Activated naive CD4-positive, alpha-beta T cell treated with anti-CD3 and anti-CD28 coated beads, Interleukin-2, amount 10 ng/mL, durations not matched to agents 7 days and 5 days (primary cell): ENCODE data around the gene CEP170.
"Not testable (repeated sequence)": the region's sequence is repeated elsewhere in the genome, so short reads cannot be mapped to it uniquely, and the experiment has no call there.

Source experiments
- CTCF ChIA-PET: fragments of 350-600 bp; sonication (Branson Sonifier 250); formaldehyde crosslinking; loops from one replicate; lab custom pipeline; 2021; ENCODE audit warnings: antibody characterized with exemption; lab: Charles Lee
- DNase-seq: peaks from one replicate; pipeline ENCODE4 v3.0.0-alpha.2; 2020
- H3K27ac Mint-ChIP-seq: one replicate; pipeline ENCODE4 v1.8.0; 2021; ENCODE audit warnings: mild to moderate bottlenecking, moderate library complexity, mixed read lengths
- H3K27me3 Mint-ChIP-seq: one replicate; pipeline ENCODE4 v1.8.0; 2021; ENCODE audit warnings: mild to moderate bottlenecking, mixed read lengths
- H3K36me3 Mint-ChIP-seq: one replicate; pipeline ENCODE4 v1.8.0; 2021; ENCODE audit warnings: mixed read lengths
- H3K4me1 Mint-ChIP-seq: one replicate; pipeline ENCODE4 v1.8.0; 2021; ENCODE audit warnings: mixed read lengths
- H3K4me3 Mint-ChIP-seq: one replicate; pipeline ENCODE4 v1.8.0; 2021; ENCODE audit warnings: mild to moderate bottlenecking, moderate library complexity, mixed read lengths
- H3K9me3 Mint-ChIP-seq: one replicate; pipeline ENCODE4 v1.8.0; 2021; ENCODE audit warnings: mixed read lengths

CEP170 gene

DNA sequence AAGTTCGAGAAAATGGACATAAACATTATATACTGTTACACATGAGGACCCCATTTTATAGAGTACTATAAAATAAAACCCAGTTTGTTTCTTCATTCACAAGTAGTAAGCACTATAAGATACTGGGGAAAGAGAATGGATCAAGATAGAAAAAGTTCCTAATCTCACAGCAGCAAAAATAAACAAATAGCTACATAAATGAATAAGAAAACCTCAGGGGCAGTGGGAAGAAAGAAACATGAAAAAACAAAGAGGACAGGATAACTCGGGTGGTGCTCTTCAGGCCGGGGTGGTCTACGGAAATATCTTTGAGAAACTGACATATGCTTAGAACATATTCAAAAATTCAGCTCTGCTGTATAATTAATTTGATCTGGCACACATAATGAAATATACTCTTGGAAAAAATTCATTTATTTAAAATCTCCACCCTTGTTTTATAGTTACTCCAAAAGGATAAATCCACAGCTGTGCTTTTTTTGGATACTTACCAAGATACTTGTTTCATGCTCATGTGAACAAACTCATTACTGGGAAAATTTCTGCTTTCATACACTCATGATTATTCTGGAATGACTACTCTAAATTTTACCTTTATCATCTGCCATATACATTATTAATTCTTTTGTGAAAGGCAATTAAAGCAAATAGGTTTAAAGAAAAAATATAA, 20.0 kb downstream of the CEP170 start:
- no peak for DNase-seq
- no peaks in the 10 kb centered on the region for H3K4me1 Mint-ChIP-seq
- H3K27ac Mint-ChIP-seq = no peak overlapping the region
- CTCF ChIA-PET = no interaction called here
- peaks cover 30% of the 10 kb centered on the region for H3K36me3 Mint-ChIP-seq
- H3K9me3 Mint-ChIP-seq = peaks cover 21% of the 10 kb centered on the region
- no peak overlapping the region for H3K4me3 Mint-ChIP-seq
- no peaks in the 10 kb centered on the region for H3K27me3 Mint-ChIP-seq

- Mint-ChIP-seq H3K4me3 (no peak overlapping the region), H3K4me1 (peaks cover 3% of the 10 kb centered on the region), H3K27ac (no peak overlapping the region), H3K36me3 (peaks cover 37% of the 10 kb centered on the region), H3K27me3 (no peaks in the 10 kb centered on the region), H3K9me3 (peaks cover 29% of the 10 kb centered on the region)
- CTCF ChIA-PET = no interaction called here
- DNase-seq = no peak
Measured at GRCh38 chr1:243233908-243234307, 21.2 kb downstream of the CEP170 start.

GRCh38 chr1:243230914-243231313, 24.2 kb downstream of the CEP170 start:
- Mint-ChIP-seq H3K27me3 (no peaks in the 10 kb centered on the region), H3K36me3 (peaks cover 30% of the 10 kb centered on the region), H3K4me1 (peaks cover 3% of the 10 kb centered on the region), H3K9me3 (peaks cover 28% of the 10 kb centered on the region), H3K27ac (no peak overlapping the region), H3K4me3 (no peak overlapping the region)
- DNase-seq = no peak
- CTCF ChIA-PET = no interaction called here

- H3K36me3 Mint-ChIP-seq = peaks cover 30% of the 10 kb centered on the region
Measured at GRCh38 chr1:243229526-243229925, 25.6 kb downstream of the CEP170 start.

GRCh38 chr1:243227622-243228021, 27.5 kb downstream of the CEP170 start:
- CTCF ChIA-PET = no interaction called here
- Mint-ChIP-seq H3K4me1 (peaks cover 3% of the 10 kb centered on the region), H3K27ac (no peak overlapping the region), H3K9me3 (peaks cover 23% of the 10 kb centered on the region), H3K4me3 (no peak overlapping the region), H3K27me3 (no peaks in the 10 kb centered on the region), H3K36me3 (peaks cover 37% of the 10 kb centered on the region)
- no peak for DNase-seq

More at GRCh38 chr1:243229526-243229925, 25.6 kb downstream of the CEP170 start:
- Mint-ChIP-seq H3K4me3 (no peak overlapping the region), H3K27me3 (no peaks in the 10 kb centered on the region), H3K9me3 (peaks cover 26% of the 10 kb centered on the region), H3K4me1 (peaks cover 3% of the 10 kb centered on the region), H3K27ac (no peak overlapping the region)
- DNase-seq = no peak
- CTCF ChIA-PET = no interaction called here

DNA sequence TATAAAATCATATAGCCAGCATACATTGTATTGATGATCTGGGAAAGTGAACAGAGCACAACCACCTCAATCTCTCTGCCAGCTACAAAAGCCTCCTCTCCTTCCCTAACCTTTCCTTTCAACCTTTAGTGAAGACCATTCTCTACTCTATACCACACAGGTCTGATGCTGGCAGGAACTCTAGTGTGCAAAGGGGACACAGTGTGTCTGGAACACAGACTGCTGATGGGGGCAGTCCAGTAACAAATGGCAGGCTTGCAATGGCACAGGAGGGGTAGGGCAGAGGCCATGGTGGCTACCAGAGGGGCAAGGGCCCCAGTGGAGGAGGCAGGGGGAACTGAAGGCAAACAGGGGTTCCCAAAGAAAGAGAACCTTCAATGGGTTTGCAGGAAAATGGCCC, 37.0 kb downstream of the CEP170 start:
- DNase-seq = no peak
- Mint-ChIP-seq H3K9me3 (peaks cover 2% of the 10 kb centered on the region), H3K27ac (no peak overlapping the region), H3K27me3 (no peaks in the 10 kb centered on the region), H3K4me1 (no peaks in the 10 kb centered on the region), H3K36me3 (peaks cover 33% of the 10 kb centered on the region), H3K4me3 (no peak overlapping the region)
- CTCF ChIA-PET = no interaction called here

DNA sequence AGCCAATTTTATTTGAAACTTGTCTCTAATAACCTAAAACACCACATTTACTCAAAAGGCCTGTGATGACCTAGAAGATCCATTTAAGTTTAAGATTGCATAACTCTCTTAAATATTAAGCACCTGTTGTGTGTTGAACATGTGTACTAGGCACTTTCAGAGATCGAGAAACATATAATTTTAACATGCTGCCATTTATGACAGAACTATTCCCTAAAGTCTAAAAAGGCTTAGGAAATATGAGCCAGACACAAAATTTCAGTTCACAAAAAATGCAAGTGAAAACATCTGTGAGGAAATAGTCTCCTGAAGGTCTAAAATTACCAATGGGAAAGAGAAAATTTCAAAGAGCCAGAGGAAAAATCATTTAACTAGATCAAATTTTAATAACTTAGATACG, 37.7 kb downstream of the CEP170 start:
- Mint-ChIP-seq H3K4me3 (no peak overlapping the region), H3K4me1 (no peaks in the 10 kb centered on the region), H3K9me3 (peaks cover 2% of the 10 kb centered on the region), H3K36me3 (peaks cover 28% of the 10 kb centered on the region), H3K27ac (no peak overlapping the region), H3K27me3 (no peaks in the 10 kb centered on the region)
- CTCF ChIA-PET = no interaction called here
- DNase-seq = no peak

DNA sequence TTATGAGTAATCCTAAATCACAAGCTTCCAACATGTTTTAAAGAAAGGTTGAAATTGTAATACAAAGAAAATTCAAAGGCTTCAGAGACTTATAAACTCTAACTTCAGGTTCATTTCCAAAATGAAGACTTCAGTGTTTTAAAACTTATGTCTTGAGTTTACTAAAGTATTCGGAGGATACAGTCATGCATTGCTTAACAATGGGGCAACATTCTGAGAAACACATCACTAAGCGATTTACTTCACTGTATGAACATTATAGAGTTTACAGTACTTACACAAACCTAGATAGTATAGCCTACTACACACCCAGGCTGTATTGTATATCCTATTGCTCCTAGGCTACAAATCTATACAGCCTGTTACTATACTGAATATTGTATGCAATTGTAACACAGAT, 38.3 kb downstream of the CEP170 start:
- Mint-ChIP-seq H3K4me3 (no peak overlapping the region), H3K27ac (no peak overlapping the region), H3K4me1 (no peaks in the 10 kb centered on the region), H3K9me3 (peaks cover 2% of the 10 kb centered on the region), H3K27me3 (no peaks in the 10 kb centered on the region), H3K36me3 (peaks cover 26% of the 10 kb centered on the region)
- no peak for DNase-seq
- CTCF ChIA-PET = no interaction called here

DNA sequence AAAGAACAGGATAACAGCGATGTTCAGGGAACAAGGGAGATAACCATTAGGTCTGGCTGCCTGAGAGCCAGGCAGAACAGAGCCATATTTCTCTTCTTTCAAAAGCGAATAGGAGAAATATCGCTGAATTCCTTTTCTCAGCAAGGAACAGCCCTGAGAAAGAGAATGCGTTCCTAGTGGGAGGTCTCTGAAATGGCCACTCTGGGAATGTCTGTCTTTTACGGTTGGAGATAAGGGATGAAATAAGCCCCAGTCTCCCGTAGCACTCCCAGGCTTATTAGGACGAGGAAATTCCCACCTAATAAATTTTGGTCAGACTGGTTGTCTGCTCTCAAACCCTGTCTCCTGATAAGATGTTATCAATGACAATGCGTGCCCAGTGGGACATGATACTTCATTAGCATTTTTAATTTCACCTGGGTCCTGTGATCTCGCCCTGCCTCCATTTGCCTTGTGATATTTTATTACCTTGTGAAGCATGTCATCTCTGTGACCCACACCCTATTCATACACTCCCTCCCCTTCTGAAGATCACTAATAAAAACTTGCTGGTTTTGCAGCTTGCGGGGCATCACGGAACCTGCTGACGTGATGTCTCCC, 39.7 kb downstream of the CEP170 start:
- H3K27me3 Mint-ChIP-seq, H3K27ac Mint-ChIP-seq, H3K4me3 Mint-ChIP-seq, CTCF ChIA-PET, H3K9me3 Mint-ChIP-seq, H3K4me1 Mint-ChIP-seq, DNase-seq: not testable (repeated sequence)
- H3K36me3 Mint-ChIP-seq = peaks cover 16% of the 10 kb centered on the region

DNA sequence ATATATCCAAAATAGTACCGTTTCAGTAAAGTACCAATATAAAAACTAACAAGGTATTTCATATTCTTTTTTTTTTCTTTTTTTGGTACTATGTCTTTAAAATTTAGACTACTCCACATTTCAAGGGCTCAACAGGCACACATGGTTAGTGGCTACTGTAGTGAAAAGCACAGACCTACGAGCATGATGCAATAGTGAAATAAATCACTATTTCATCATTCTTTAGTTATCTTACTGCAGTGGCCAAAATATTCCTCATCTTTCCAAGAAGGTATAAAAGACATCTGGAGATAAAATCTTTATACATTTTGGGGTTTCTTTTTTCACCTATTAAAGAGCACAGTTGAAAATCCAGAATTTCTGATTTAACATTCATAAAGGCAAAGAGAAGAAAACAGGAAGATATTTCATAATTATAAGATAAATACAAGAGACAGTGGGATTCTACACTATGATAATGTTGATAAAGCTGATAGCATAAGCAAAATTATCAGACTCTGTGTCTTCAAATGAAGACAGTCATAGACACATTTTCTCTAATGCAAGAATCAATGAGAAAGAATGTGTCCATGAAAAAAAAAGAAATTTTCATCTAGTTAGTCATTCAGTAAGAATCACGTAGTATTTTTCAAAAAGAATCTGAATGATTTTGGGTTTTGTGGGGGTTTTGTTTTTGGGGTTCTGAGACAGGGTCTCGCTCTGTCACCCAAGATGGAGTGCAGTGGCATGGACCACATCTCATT, 41.9 kb downstream of the CEP170 start:
- DNase-seq = no peak
- Mint-ChIP-seq H3K9me3 (peaks cover 2% of the 10 kb centered on the region), H3K27ac (no peak overlapping the region), H3K4me3 (no peak overlapping the region), H3K4me1 (no peaks in the 10 kb centered on the region), H3K27me3 (no peaks in the 10 kb centered on the region), H3K36me3 (peaks cover 7% of the 10 kb centered on the region)
- CTCF ChIA-PET = no interaction called here

DNA sequence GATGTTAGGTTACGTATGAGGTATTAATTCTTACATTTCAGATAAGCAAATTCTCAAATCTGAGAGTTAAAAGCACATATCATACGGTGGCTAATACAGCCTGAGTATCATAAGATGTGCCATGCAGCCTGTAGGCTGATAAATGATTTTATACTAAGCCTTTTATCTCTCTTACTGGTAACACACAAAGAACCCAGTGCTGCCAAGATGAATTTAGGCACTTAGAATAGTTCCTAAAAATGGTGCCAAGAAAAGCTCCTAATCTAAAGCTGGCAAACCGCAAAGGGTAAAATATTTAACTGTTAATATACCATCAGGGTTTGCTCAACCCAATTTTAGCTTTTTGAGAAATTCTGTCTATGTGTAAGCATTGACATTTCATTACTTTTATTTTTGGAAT, 43.1 kb downstream of the CEP170 start:
- CTCF ChIA-PET, H3K36me3 Mint-ChIP-seq, H3K4me1 Mint-ChIP-seq, H3K27ac Mint-ChIP-seq, H3K9me3 Mint-ChIP-seq, DNase-seq, H3K27me3 Mint-ChIP-seq, H3K4me3 Mint-ChIP-seq: not testable (repeated sequence)

- H3K27ac Mint-ChIP-seq, H3K4me3 Mint-ChIP-seq, H3K9me3 Mint-ChIP-seq, CTCF ChIA-PET, H3K36me3 Mint-ChIP-seq, H3K27me3 Mint-ChIP-seq, DNase-seq, H3K4me1 Mint-ChIP-seq: not testable (repeated sequence)
Measured at GRCh38 chr1:243205026-243205501, 50.0 kb downstream of the CEP170 start.

- H3K9me3 Mint-ChIP-seq, H3K4me3 Mint-ChIP-seq, H3K27me3 Mint-ChIP-seq, H3K4me1 Mint-ChIP-seq, DNase-seq, H3K27ac Mint-ChIP-seq, H3K36me3 Mint-ChIP-seq, CTCF ChIA-PET: not testable (repeated sequence)
Measured at GRCh38 chr1:243204336-243204735, 50.7 kb downstream of the CEP170 start.

- H3K27me3 Mint-ChIP-seq, H3K27ac Mint-ChIP-seq, DNase-seq, CTCF ChIA-PET, H3K4me3 Mint-ChIP-seq, H3K9me3 Mint-ChIP-seq, H3K4me1 Mint-ChIP-seq, H3K36me3 Mint-ChIP-seq: not testable (repeated sequence)
Measured at GRCh38 chr1:243203196-243203595, 51.9 kb downstream of the CEP170 start.

GRCh38 chr1:243201316-243201715, 53.8 kb downstream of the CEP170 start:
- H3K9me3 Mint-ChIP-seq, H3K4me3 Mint-ChIP-seq, H3K4me1 Mint-ChIP-seq, H3K27ac Mint-ChIP-seq, H3K27me3 Mint-ChIP-seq, CTCF ChIA-PET, DNase-seq: not testable (repeated sequence)
- peaks cover 13% of the 10 kb centered on the region for H3K36me3 Mint-ChIP-seq
